ENCODE measurements around the gene SPTBN4.

- no peak for TF ChIP-seq POLR2AphosphoS5 (IDR thresholded peaks at IDR 0.05; ENCODE audit: low read depth, low read length)
- no peak for TF ChIP-seq POLR2A (IDR thresholded peaks at IDR 0.05; ENCODE audit: low read depth, low read length)
- TF ChIP-seq TAF1 (IDR thresholded peaks at IDR 0.05; ENCODE audit: borderline replicate concordance, low read depth, low read length), result no peak
These were observed 143.7 kb downstream of the SPTBN4 start for GRCh38 chr19:40610396-40611064.
